HG02588 (cell line): ENCODE results near the gene CCDC144A.
"Not testable (repeated sequence)": the region's sequence is repeated elsewhere in the genome, so short reads cannot be mapped to it uniquely, and the experiment has no call there.

Experiments
- ATAC-seq: cut with Tn5 transposase; IDR thresholded peaks from one replicate; pipeline ENCODE4 v1.9.1; 2021; ENCODE audit warnings: mild to moderate bottlenecking, moderate library complexity; ENCODE audit not compliant: unreplicated experiment

The CCDC144A gene

DNA sequence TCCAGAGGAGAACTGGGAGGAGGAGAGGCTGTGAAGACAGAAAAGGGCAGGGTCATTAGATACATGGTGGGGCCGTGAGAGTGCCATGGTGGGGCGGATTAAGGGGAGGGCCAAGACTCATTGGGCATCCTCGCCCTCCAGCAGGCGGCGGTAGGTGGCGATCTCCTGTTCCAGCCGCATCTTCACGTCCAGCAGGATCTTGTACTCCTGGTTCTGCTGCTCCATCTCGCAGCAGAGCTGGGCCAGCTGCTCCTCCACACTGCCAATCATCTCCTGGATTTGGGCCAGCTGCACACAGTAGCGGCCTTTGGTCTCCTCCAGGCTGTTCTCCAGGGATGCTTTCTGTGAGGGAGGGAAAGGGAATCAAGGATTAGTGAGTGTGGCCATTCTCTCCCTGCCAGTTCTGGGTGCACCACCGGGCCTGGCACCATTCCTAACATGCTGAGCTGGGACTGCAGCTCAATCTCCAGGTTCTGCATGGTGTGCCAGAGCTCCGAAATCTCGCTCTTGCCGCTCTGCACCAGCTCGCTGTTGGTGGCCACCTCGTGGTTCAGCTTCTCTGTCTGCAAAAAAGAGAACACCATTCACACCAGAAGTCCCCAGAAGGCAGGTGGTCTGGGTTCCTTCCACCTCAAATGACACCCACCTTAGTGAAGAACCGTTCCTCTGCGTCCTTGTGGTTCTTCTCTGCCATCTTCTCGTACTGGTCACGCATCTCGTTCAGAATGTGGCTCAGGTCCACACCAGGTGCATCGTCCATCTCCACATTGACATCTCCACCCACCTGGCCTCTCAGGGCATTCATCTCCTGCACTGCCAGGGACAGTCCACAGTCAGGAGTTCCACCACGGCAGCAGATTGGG is 129.0 kb downstream of the CCDC144A start:
- no peak for ATAC-seq

DNA sequence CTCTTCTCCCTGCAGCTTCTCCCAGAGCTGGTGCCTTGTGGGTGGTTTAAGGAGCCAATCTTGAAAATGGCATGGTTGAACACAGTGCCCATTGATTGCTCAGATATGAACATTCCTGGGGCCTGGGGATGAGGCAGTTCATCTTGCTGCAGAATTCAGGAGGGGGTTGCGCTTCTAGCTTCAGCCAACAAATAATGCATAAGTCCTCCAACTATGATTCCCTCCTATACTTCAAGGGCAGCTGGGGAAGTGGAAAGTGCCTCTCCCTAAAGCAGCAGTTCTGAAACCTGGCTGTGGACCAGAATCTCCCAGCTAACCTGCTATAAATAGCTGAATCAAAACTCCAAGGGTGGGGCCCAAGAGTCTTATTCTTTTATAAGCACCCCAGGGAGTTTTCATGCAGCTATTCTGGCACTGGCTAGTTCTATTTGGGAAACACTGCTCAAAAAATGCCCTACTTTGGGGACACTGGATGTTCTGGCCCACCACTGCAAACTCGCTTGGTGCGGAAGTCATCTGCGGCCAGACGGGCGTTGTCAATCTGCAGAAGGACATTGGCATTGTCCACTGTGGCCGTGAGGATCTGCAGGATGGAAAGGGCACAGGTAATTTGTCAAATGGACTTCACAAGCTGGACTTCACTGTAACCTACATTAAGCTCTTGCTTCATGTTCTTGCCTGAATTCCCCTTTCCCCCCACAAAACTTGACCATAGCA is 130.3 kb downstream of the CCDC144A start:
- ATAC-seq: no peak

DNA sequence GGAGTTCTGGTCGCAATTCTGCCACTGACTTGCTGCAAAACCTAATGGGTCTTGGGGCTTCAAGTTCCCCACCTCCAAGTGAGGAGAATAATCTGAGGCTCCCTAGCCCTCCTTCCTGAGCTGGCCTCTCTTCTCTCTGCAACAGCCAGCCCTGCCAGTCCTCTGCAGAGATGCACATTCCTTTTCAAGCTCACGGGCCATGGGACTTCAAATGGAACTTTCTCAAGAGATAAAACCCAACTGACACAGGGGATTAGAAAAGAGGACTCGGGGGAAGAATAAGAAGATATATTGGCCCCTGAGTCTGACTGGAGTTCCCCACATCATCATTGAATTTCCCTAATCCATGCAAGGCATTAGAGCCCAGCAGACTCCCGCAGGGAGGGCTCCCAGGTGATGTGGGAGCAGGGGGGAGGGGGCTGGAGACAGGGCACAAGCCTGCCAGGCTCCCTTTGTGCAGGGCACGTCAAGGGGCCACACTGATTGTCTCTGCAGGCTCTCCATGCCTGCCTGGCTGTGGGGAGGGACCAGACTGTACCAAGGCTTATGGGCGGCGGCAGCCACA is 131.0 kb downstream of the CCDC144A start:
- ATAC-seq: no peak

DNA sequence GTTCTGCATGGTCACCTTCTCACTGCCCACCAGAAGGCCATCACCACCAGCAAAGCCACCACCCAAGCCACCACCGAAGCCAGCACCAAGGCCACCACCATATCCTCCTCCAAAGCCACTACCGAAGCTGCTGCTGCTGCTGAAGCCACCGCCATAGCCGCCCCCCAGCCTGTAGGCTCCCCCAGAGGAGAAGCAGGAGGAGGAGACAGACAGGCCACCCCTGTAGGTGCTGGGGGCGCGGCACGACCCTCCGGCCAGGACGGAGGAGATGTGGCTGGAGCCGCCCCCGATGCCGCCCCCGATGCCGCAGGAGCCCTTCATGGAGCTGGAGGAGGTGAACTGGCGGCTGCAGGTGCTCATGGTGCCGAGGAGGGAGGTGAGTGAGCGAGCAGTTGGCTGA is 132.1 kb downstream of the CCDC144A start:
- not testable (repeated sequence) for ATAC-seq

DNA sequence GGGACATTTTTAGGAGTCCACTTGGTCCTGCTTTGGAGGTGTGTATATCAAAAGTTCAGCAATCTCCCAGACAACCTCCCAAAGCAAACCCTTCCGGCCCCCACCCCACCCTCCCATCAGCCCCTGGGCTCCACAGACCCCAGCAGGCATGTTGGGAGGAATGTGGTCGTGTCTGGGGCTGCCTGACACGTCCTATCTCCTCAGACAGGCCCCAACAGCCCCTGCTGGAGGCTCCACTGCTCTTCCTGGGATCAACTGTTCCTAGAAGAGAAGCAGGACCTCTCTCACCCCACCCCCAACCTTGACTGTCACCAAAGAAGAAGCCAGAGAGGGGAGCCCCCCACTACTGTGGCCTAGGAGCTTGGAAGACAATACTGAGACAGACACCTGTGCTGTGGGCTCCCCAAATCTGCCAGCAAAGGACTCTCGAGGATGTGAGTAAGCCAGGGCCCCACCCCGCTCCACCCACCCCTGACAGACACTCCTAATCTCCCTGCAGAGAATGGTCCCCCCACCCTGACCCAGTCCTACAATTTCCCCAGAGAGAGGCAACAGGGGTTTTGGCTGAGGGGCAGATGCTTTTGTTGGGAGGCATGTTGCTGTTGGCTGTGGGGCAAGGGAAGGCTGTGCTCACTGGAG is 133.8 kb downstream of the CCDC144A start:
- ATAC-seq: not testable (repeated sequence)
